Skeletal muscle satellite cell (primary cell): ENCODE results near the gene PCDHB15.
"Not testable (repeated sequence)": the region's sequence is repeated elsewhere in the genome, so short reads cannot be mapped to it uniquely, and the experiment has no call there.

ENCODE experiments used
- H3K27me3 ChIP-seq: 2 replicates; pipeline ENCODE4 v1.7.0; 2013; ENCODE audit warnings: low read length; ENCODE audit not compliant: control insufficient read depth, insufficient read depth
- H3K36me3 ChIP-seq: 2 replicates; pipeline ENCODE4 v1.7.0; 2013; ENCODE audit warnings: mild to moderate bottlenecking, control low read depth, low read length; ENCODE audit not compliant: insufficient read depth
- H3K4me1 ChIP-seq: 2 replicates; pipeline ENCODE4 v1.7.0; 2013; ENCODE audit warnings: low read length; ENCODE audit not compliant: control insufficient read depth, insufficient read depth
- H3K4me2 ChIP-seq: 2 replicates; pipeline ENCODE4 v1.7.0; 2013; ENCODE audit warnings: mild to moderate bottlenecking, low read length
- H3K4me3 ChIP-seq: 2 replicates; pipeline ENCODE4 v1.7.0; 2013; ENCODE audit warnings: low read length
- H3K9ac ChIP-seq: 2 replicates; pipeline ENCODE4 v1.7.0; 2013; ENCODE audit warnings: mild to moderate bottlenecking, low read depth, low read length, moderate library complexity
- H3K9me3 ChIP-seq: replicated peaks from 2 replicates; pipeline ENCODE4 v1.7.0; 2013; ENCODE audit warnings: mild to moderate bottlenecking, control low read depth, low read length

Gene PCDHB15

DNA sequence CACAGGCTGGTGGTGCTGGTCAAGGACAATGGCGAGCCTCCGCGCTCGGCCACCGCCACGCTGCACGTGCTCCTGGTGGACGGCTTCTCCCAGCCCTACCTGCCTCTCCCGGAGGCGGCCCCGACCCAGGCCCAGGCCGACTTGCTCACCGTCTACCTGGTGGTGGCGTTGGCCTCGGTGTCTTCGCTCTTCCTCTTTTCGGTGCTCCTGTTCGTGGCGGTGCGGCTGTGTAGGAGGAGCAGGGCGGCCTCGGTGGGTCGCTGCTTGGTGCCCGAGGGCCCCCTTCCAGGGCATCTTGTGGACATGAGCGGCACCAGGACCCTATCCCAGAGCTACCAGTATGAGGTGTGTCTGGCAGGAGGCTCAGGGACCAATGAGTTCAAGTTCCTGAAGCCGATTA lies 29.2 kb upstream of the PCDHB15 start:
- H3K36me3 ChIP-seq, H3K4me2 ChIP-seq, H3K27me3 ChIP-seq, H3K9me3 ChIP-seq, H3K9ac ChIP-seq, H3K4me3 ChIP-seq, H3K4me1 ChIP-seq: not testable (repeated sequence)

DNA sequence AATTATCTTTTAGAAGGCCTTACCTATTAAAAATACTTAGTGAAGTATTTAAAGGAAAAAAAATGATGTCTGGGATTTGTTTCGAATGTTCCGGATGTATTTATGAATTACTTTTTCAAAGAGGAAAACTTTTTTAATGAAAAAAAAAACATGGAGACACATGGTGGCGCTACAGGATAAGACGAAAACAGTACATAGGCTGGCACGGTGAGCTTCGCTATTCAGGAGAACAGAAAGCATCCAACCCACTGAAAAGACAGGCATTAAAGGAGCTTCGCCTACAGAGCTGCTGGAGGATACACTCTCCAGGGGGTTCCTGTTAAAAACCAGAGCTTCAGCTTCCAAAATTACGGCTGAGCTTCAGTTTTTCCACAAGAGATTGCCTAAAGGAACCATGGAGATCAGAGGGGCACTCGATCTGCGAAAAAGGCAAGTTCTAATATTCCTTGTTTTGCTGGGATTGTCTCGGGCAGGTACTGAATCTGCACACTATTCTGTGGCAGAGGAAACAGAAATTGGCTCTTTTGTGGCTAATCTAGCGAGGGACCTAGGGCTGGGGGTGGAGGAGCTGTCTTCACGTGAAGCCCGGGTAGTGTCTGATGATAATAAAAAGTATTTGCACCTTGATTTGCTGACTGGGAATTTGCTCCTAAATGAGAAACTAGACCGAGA lies 21.9 kb upstream of the PCDHB15 start, which contains the start of gene PCDHB14:
Gene PCDHB14 (plus strand): TSS at position 232 of the 672 bp plus-strand sequence. CDS start 163 bp downstream, at position 395.
- peak within 1 kb of the TSS; percentile 60 for H3K4me3 ChIP-seq
- H3K4me1 ChIP-seq = no peaks in the 10 kb centered on the region
- H3K27me3 ChIP-seq = no peaks in the 10 kb centered on the region
- no peaks in the 10 kb centered on the region for H3K9me3 ChIP-seq
- H3K4me2 ChIP-seq = peak within 1 kb of the TSS; percentile 65
- no peak within 1 kb of the TSS for H3K9ac ChIP-seq
- no peaks in the 10 kb centered on the region for H3K36me3 ChIP-seq

DNA sequence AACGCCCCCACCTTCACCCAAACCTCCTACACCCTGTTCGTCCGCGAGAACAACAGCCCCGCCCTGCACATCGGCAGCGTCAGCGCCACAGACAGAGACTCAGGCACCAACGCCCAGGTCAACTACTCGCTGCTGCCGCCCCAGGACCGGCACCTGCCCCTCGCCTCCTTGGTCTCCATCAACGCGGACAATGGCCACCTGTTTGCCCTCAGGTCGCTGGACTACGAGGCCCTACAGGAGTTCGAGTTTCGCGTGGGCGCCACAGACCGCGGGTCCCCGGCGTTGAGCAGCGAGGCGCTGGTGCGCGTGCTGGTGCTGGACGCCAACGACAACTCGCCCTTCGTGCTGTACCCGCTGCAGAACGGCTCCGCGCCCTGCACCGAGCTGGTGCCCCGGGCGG lies 20.4 kb upstream of the PCDHB15 start:
- not testable (repeated sequence) for H3K9me3 ChIP-seq, H3K4me3 ChIP-seq, H3K27me3 ChIP-seq, H3K36me3 ChIP-seq, H3K4me1 ChIP-seq, H3K4me2 ChIP-seq, H3K9ac ChIP-seq

DNA sequence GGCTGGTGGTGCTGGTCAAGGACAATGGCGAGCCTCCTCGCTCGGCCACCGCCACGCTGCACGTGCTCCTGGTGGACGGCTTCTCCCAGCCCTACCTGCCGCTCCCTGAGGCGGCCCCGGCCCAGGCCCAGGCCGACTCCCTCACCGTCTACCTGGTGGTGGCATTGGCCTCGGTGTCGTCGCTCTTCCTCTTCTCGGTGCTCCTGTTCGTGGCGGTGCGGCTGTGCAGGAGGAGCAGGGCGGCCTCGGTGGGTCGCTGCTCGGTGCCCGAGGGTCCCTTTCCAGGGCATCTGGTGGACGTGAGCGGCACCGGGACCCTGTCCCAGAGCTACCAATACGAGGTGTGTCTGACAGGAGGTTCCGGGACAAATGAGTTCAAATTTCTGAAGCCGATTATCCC lies 19.8 kb upstream of the PCDHB15 start:
- H3K27me3 ChIP-seq, H3K9ac ChIP-seq, H3K4me2 ChIP-seq, H3K4me1 ChIP-seq, H3K4me3 ChIP-seq, H3K9me3 ChIP-seq, H3K36me3 ChIP-seq: not testable (repeated sequence)

DNA sequence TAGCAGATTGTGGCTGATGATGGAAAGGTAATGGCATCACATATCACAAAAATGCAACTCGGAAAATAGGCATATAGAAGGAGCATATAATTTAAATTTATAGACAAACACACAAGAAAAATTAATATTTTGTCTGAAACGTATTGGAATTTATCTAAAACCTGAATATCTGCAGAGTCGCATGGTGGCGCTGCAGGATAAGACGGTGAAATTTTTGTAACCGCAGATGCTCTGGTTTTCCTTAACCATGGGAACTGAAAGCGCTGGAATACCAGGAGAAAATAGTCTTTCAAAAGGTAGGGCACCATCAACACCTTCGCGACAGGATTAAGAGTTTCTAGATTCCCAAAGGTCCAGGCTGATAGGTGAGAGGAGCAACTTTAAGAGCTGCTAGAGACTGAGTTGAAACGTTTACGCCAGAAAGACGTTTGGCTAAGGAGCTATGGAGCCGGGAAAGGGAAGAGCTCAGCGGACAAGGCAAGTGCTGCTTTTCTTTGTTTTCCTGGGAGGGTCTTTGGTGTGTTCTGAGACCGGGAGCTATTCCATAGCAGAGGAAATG lies 11.0 kb upstream of the PCDHB15 start:
- H3K36me3 ChIP-seq = no peaks in the 10 kb centered on the region
- H3K4me3 ChIP-seq = peak overlapping the region; percentile 61
- H3K4me2 ChIP-seq = peak overlapping the region; percentile 48
- H3K9ac ChIP-seq = no peak overlapping the region
- no peaks in the 10 kb centered on the region for H3K4me1 ChIP-seq
- H3K27me3 ChIP-seq = peaks cover 4% of the 10 kb centered on the region
- H3K9me3 ChIP-seq = peaks cover 15% of the 10 kb centered on the region

DNA sequence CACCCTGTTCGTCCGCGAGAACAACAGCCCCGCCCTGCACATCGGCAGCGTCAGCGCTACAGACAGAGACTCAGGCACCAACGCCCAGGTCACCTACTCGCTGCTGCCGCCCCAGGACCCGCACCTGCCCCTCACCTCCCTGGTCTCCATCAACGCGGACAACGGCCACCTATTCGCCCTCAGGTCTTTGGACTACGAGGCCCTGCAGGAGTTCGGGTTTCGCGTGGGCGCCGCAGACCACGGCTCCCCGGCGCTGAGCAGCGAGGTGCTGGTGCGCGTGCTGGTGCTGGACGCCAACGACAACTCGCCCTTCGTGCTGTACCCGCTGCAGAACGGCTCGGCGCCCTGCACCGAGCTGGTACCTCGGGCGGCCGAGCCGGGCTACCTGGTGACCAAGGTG lies 9.3 kb upstream of the PCDHB15 start:
- H3K9ac ChIP-seq, H3K36me3 ChIP-seq, H3K4me3 ChIP-seq, H3K4me1 ChIP-seq, H3K27me3 ChIP-seq, H3K4me2 ChIP-seq: not testable (repeated sequence)
- peaks cover 15% of the 10 kb centered on the region for H3K9me3 ChIP-seq

DNA sequence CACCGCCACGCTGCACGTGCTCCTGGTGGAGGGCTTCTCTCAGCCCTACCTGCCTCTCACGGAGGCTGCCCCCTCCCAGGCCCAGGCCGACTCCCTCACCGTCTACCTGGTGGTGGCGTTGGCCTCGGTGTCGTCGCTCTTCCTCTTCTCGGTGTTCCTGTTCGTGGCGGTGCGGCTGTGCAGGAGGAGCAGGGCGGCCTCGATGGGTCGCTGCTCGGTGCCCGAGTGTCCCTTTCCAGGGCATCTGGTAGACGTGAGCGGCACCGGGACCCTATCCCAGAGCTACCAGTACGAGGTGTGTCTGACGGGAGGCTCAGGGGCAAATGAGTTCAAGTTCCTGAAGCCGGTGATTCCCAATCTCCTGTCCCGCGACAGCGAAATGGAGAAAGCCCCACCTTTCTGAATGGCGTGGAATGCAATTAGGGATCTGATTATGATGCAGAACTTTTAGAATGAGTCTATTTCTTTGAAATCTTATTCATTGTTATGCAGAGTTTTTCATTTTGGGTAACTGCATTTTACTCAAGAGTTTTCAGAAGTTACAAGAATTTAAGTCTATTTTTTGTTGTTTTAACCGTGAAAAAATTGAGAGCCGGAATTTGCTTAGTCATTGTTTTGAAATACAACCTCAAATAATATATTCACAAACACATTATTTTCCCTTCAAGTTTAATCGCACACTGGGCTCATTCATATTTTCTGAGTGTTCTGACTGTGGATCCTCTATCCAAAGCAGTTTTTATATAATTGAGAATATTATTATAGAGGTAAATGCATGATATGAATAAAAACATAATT lies 8.5 kb upstream of the PCDHB15 start:
- H3K4me1 ChIP-seq = no peaks in the 10 kb centered on the region
- H3K9me3 ChIP-seq = peaks cover 15% of the 10 kb centered on the region
- peaks cover 4% of the 10 kb centered on the region for H3K27me3 ChIP-seq
- H3K36me3 ChIP-seq = no peaks in the 10 kb centered on the region
- H3K4me2 ChIP-seq = no peak overlapping the region
- no peak overlapping the region for H3K4me3 ChIP-seq
- no peak overlapping the region for H3K9ac ChIP-seq

DNA sequence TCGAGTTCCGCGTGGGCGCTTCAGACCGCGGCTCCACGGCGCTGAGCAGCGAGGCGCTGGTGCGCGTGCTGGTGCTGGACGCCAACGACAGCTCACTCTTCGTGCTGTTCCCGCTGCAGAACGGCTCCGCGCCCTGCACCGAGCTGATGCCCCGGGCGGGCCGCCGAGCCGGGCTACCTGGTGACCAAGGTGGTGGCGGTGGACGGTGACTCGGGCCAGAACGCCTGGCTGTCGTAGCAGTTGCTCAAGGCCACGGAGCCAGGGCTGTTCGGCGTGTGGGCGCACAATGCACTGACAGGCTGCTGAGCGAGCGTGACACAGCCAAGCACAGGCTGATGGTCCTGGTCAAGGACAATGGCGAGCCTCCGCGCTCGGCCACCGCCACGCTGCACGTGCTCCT lies 3.7 kb upstream of the PCDHB15 start:
- Histone ChIP-seq H3K9ac (no peak overlapping the region), H3K36me3 (no peaks in the 10 kb centered on the region), H3K9me3 (peaks cover 14% of the 10 kb centered on the region), H3K27me3 (no peaks in the 10 kb centered on the region), H3K4me3 (no peak overlapping the region), H3K4me1 (no peaks in the 10 kb centered on the region), H3K4me2 (no peak overlapping the region)

DNA sequence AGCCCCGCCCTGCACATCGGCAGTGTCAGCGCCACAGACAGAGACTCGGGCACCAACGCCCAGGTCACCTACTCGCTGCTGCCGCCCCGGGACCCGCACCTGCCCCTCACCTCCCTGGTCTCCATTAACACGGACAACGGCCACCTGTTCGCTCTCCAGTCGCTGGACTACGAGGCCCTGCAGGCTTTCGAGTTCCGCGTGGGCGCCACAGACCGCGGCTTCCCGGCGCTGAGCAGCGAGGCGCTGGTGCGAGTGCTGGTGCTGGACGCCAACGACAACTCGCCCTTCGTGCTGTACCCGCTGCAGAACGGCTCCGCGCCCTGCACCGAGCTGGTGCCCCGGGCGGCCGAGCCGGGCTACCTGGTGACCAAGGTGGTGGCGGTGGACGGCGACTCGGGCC lies 1.8 kb downstream of the PCDHB15 start:
- not testable (repeated sequence) for H3K27me3 ChIP-seq, H3K4me3 ChIP-seq
- H3K9me3 ChIP-seq = peaks cover 11% of the 10 kb centered on the region

DNA sequence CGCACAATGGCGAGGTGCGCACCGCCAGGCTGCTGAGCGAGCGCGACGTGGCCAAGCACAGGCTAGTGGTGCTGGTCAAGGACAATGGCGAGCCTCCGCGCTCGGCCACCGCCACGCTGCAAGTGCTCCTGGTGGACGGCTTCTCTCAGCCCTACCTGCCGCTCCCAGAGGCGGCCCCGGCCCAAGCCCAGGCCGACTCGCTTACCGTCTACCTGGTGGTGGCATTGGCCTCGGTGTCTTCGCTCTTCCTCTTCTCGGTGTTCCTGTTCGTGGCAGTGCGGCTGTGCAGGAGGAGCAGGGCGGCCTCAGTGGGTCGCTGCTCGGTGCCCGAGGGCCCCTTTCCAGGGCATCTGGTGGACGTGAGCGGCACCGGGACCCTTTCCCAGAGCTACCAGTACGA lies 2.2 kb downstream of the PCDHB15 start:
- not testable (repeated sequence) for H3K9ac ChIP-seq, H3K4me3 ChIP-seq, H3K27me3 ChIP-seq, H3K36me3 ChIP-seq, H3K4me2 ChIP-seq, H3K4me1 ChIP-seq
- H3K9me3 ChIP-seq = peaks cover 11% of the 10 kb centered on the region

More for the DNA sequence above, 1.8 kb downstream of the PCDHB15 start:
- not testable (repeated sequence) for H3K4me2 ChIP-seq, H3K9ac ChIP-seq, H3K4me1 ChIP-seq, H3K36me3 ChIP-seq

DNA sequence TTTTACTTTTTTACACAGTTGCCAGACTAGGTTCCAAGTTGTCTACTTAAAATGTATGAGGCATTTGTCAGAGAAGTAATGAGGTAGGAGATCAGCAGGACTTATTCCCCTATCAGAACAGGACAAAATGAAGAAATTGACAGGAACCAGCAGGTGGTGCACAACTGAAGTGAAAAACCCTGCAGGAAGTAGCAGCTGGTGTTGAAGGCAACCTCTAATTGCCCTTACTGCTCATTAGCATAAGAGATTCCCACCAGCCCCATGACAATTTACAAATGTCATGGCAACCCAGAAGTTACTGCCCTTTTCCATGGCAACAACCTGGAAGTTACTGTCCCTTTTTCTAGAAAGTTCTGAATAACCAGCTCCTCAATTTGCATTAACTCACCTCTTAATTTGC lies 5.4 kb downstream of the PCDHB15 start:
- no peak overlapping the region for H3K9ac ChIP-seq
- no peak overlapping the region for H3K4me2 ChIP-seq
- no peaks in the 10 kb centered on the region for H3K36me3 ChIP-seq
- peaks cover 13% of the 10 kb centered on the region for H3K9me3 ChIP-seq
- H3K27me3 ChIP-seq = no peaks in the 10 kb centered on the region
- no peak overlapping the region for H3K4me3 ChIP-seq
- no peaks in the 10 kb centered on the region for H3K4me1 ChIP-seq

DNA sequence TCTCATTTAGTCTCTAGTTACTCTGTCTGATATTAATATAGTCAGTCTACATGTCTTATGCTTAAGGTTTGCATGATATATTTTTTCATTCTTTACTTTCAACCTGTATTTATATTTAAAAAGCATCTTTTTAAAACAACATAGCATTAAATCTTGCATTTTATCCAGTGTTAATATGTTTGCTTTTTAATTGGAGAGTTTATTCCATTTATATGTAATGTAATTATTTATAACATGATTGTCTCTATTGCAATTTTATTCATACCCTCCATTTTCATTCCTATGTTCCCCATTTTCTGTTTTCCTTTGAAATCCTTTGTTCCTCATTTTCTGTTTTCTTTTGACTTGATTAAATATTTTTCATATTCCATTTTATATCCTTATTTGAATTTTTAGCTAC lies 13.3 kb downstream of the PCDHB15 start:
- no peak overlapping the region for H3K4me3 ChIP-seq
- H3K36me3 ChIP-seq = no peaks in the 10 kb centered on the region
- H3K9ac ChIP-seq = no peak overlapping the region
- no peaks in the 10 kb centered on the region for H3K4me1 ChIP-seq
- no peaks in the 10 kb centered on the region for H3K27me3 ChIP-seq
- H3K4me2 ChIP-seq = no peak overlapping the region
- H3K9me3 ChIP-seq = peaks cover 46% of the 10 kb centered on the region
